BE2C (cell line): ENCODE measurements around the gene CSNK2A3.

Experiments
- DNase-seq: peaks from one replicate; pipeline ENCODE4 v3.0.0-alpha.2; 2020
- H3K27me3 ChIP-seq: fragments of 250-450 bp; sonication (Bioruptor Pico); 2 replicates; pipeline ENCODE4 v1.5.1; 2020; ENCODE audit warnings: mild to moderate bottlenecking
- H3K36me3 ChIP-seq: fragments of 250-450 bp; sonication (Bioruptor Pico); 2 replicates; pipeline ENCODE4 v1.5.1; 2020; ENCODE audit warnings: mild to moderate bottlenecking
- H3K4me1 ChIP-seq: fragments of 250-450 bp; sonication (Bioruptor Pico); 2 replicates; pipeline ENCODE4 v1.5.1; 2020
- H3K4me3 ChIP-seq: 2 replicates; pipeline ENCODE4 v1.5.1; 2011; ENCODE audit warnings: low read depth, low read length
- H3K9me3 ChIP-seq: fragments of 250-450 bp; sonication (Bioruptor Pico); 2 replicates; pipeline ENCODE4 v1.5.1; 2020
- CTCF ChIP-seq: IDR thresholded peaks from 2 replicates; pipeline ENCODE4 v1.5.1; 2012; ENCODE audit warnings: mild to moderate bottlenecking, low read depth, low read length

Gene CSNK2A3

GRCh38 chr11:11345099-11345498 lies 8.0 kb downstream of the CSNK2A3 start:
- Histone ChIP-seq H3K36me3 (no peaks in the 10 kb centered on the region), H3K27me3 (no peaks in the 10 kb centered on the region), H3K9me3 (no peaks in the 10 kb centered on the region), H3K4me1 (no peaks in the 10 kb centered on the region), H3K4me3 (no peak overlapping the region)
- no peak for DNase-seq
- TF ChIP-seq CTCF, result no peak

- no peak for TF ChIP-seq CTCF
- H3K36me3 ChIP-seq, result no peaks in the 10 kb centered on the region
- no peaks in the 10 kb centered on the region for H3K4me1 ChIP-seq
- no peaks in the 10 kb centered on the region for H3K9me3 ChIP-seq
- no peak for DNase-seq
- no peak overlapping the region for H3K4me3 ChIP-seq
- no peaks in the 10 kb centered on the region for H3K27me3 ChIP-seq
These were observed 9.0 kb downstream of the CSNK2A3 start for GRCh38 chr11:11344045-11344444.

DNA sequence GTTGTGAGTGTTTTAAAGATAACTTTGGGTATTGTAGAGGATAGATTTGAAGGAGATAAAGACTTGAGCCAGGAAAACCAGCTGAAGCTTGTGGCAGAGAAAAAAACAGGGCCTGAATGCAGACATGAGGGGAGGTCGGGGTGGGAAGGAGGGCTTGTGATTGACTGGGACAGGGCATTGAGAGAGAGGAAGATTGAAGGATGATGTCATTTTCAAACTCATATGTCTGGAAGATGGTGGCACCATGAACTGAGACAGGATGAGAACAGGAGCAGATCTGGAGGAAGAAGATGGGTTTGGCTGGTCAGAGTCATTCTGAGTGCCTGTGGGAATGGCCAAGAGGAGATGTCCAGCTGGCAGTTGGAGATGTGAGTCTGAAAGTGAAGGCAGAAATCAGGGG lies 14.7 kb downstream of the CSNK2A3 start:
- DNase-seq, result no peak
- no peaks in the 10 kb centered on the region for H3K9me3 ChIP-seq
- H3K27me3 ChIP-seq, result no peaks in the 10 kb centered on the region
- no peaks in the 10 kb centered on the region for H3K4me1 ChIP-seq
- H3K36me3 ChIP-seq, result no peaks in the 10 kb centered on the region
- no peak overlapping the region for H3K4me3 ChIP-seq
- TF ChIP-seq CTCF, result no peak

GRCh38 chr11:11336664-11337063 lies 16.4 kb downstream of the CSNK2A3 start:
- no peak for TF ChIP-seq CTCF
- Histone ChIP-seq H3K4me1 (no peaks in the 10 kb centered on the region), H3K4me3 (no peak overlapping the region), H3K9me3 (no peaks in the 10 kb centered on the region), H3K36me3 (no peaks in the 10 kb centered on the region), H3K27me3 (no peaks in the 10 kb centered on the region)
- DNase-seq, result no peak

DNA sequence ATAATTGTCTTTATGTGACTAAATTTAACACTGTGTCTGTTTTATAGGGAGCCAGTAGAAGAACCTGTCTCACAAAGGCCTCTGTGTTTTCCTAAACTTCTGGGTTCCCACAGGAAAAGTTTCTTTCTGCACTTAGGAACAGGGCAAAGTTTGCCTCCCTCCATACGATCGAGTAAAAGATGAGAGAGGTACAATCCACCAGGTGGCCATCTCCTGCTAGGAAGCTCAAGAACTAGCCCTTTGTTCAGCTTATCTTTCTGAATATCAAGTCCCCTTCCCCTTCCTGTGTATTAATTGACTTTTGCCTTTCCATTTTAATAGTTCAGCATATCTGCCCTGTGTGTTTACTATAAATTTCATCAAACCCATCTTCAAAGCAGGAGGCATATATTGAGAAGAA lies 18.0 kb downstream of the CSNK2A3 start:
- TF ChIP-seq CTCF, result no peak
- no peaks in the 10 kb centered on the region for H3K4me1 ChIP-seq
- H3K27me3 ChIP-seq, result no peaks in the 10 kb centered on the region
- no peak for DNase-seq
- no peaks in the 10 kb centered on the region for H3K36me3 ChIP-seq
- no peaks in the 10 kb centered on the region for H3K9me3 ChIP-seq
- no peak overlapping the region for H3K4me3 ChIP-seq

GRCh38 chr11:11334607-11335006 lies 18.4 kb downstream of the CSNK2A3 start:
- Histone ChIP-seq H3K9me3 (no peaks in the 10 kb centered on the region), H3K4me3 (no peak overlapping the region), H3K36me3 (no peaks in the 10 kb centered on the region), H3K27me3 (no peaks in the 10 kb centered on the region), H3K4me1 (no peaks in the 10 kb centered on the region)
- DNase-seq, result no peak
- no peak for TF ChIP-seq CTCF
